ENCODE measurements around the gene RTN4IP1. TPM values are rescaled to one million over a fixed set of nuclear protein-coding genes. Genes with fewer than 3 reads are reported as not detected.

RTN4IP1 gene
- total RNA-seq, 1 experiment from 2014 or later: 11.2 TPM

DNA sequence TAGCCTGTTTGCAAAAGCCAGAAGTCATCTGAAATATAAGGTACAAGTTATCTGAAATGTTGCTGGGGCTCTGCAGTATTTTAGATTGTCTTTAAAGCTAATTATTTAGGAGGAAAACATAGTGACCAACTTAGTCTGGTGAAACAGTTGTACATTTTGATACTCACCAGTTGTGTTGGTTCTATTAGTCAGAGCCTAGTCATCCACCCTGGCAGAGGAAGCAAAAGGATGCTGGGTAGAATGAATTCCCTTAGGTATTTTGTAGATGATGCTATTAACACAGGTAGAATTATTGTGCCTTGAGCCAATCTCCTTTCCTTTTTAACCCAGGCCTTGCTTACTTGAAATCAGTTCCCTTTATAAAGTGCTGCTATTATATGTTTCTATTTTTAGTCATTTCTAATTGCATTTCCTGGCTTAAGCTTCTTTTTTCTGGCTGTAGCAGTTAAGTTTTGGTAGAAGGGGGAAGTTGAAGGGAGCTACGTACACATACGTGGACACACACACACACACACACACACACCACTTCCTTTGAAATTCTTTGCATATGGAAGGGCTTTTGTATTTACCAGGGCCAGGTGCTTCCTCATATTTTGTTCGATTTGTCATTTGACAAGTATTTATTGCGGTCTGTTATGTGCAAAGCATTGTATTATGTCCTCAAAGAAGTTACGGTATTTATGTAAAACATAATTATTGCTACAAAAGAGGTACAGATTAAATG lies 82.4 kb downstream of the RTN4IP1 start:
- no peaks in the 10 kb centered on the region for H3K27me3 Mint-ChIP-seq (ENCODE audit: insufficient read depth, unreplicated experiment)
- no peaks in the 10 kb centered on the region for H3K9me3 Mint-ChIP-seq (ENCODE audit: unreplicated experiment)
- H3K27me3 ChIP-seq (replicated peaks; ENCODE audit: control insufficient read depth, insufficient read depth, low read length): no peaks in the 10 kb centered on the region
- TF ChIP-seq, protein P1, sequence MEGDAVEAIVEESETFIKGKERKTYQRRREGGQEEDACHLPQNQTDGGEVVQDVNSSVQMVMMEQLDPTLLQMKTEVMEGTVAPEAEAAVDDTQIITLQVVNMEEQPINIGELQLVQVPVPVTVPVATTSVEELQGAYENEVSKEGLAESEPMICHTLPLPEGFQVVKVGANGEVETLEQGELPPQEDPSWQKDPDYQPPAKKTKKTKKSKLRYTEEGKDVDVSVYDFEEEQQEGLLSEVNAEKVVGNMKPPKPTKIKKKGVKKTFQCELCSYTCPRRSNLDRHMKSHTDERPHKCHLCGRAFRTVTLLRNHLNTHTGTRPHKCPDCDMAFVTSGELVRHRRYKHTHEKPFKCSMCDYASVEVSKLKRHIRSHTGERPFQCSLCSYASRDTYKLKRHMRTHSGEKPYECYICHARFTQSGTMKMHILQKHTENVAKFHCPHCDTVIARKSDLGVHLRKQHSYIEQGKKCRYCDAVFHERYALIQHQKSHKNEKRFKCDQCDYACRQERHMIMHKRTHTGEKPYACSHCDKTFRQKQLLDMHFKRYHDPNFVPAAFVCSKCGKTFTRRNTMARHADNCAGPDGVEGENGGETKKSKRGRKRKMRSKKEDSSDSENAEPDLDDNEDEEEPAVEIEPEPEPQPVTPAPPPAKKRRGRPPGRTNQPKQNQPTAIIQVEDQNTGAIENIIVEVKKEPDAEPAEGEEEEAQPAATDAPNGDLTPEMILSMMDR (IDR thresholded peaks at IDR 0.05; ENCODE audit: insufficient read depth in 1 of 2, low read depth in 1 of 2, low read length in 1 of 2, severe bottlenecking in 1 of 2, unreplicated experiment in 1 of 2): no peak
- H3K27ac Mint-ChIP-seq (ENCODE audit: unreplicated experiment): peak overlapping the region; percentile 69
- BruUV-seq (replicated peaks): no TSS peak
- H3K4me1 Mint-ChIP-seq (ENCODE audit: low read depth, unreplicated experiment): peaks cover 22% of the 10 kb centered on the region
- intact Hi-C loops (cut with micrococcal nuclease; ENCODE audit: unreplicated experiment): no loop called here
- no peak overlapping the region for H3K4me3 ChIP-seq (ENCODE audit: low read depth, low read length)
- ChIA-PET POLR2A (no interaction called here), CTCF (no interaction called here)
- H3K36me3 ChIP-seq (ENCODE audit: control insufficient read depth, insufficient read depth, low read length): no peaks in the 10 kb centered on the region
- H3K36me3 Mint-ChIP-seq (ENCODE audit: insufficient read depth, unreplicated experiment): peaks cover 9% of the 10 kb centered on the region
- no peaks in the 10 kb centered on the region for H3K9me3 ChIP-seq
- H3K4me1 ChIP-seq: peaks cover 30% of the 10 kb centered on the region
- no peak for DNase-seq
- H3K4me3 Mint-ChIP-seq (ENCODE audit: unreplicated experiment): peak overlapping the region; percentile 36

DNA sequence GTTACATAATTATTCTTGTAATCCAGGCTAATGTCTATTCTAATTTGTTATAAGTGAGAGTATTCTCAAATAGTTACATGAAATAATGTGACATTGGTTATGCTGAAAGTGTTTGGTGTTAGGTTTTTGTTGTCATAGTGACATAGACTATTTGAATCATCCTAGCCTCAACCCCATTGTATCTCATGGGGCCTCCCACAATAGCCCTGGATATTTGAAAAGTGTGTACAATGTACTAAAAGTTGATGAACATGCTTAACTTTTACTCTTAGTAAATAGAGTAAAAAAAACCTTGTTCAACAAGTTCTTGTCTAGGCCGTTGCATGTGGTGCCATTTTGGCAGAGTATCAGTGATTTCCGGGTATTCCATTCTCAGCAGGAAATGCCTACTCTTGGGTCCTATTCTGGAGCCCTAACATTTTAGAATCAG lies 83.0 kb downstream of the RTN4IP1 start:
- no peaks in the 10 kb centered on the region for H3K27me3 Mint-ChIP-seq (ENCODE audit: insufficient read depth, unreplicated experiment)
- TF ChIP-seq, protein P1 (IDR thresholded peaks at IDR 0.05; ENCODE audit: insufficient read depth in 1 of 2, low read depth in 1 of 2, low read length in 1 of 2, severe bottlenecking in 1 of 2, unreplicated experiment in 1 of 2): no peak
- H3K27ac Mint-ChIP-seq (ENCODE audit: unreplicated experiment): peak overlapping the region; percentile 69
- H3K9me3 Mint-ChIP-seq (ENCODE audit: unreplicated experiment): no peaks in the 10 kb centered on the region
- intact Hi-C loops (cut with micrococcal nuclease; ENCODE audit: unreplicated experiment): no loop called here
- H3K4me1 Mint-ChIP-seq (ENCODE audit: low read depth, unreplicated experiment): peaks cover 23% of the 10 kb centered on the region
- peaks cover 9% of the 10 kb centered on the region for H3K36me3 Mint-ChIP-seq (ENCODE audit: insufficient read depth, unreplicated experiment)
- Histone ChIP-seq H3K4me3 (ENCODE audit: low read depth, low read length) (no peak overlapping the region), H3K4me1 (peaks cover 34% of the 10 kb centered on the region), H3K36me3 (ENCODE audit: control insufficient read depth, insufficient read depth, low read length) (no peaks in the 10 kb centered on the region), H3K27me3 (replicated peaks; ENCODE audit: control insufficient read depth, insufficient read depth, low read length) (no peaks in the 10 kb centered on the region), H3K9me3 (no peaks in the 10 kb centered on the region)
- DNase-seq: no peak
- H3K4me3 Mint-ChIP-seq (ENCODE audit: unreplicated experiment): no peak overlapping the region
- no TSS peak for BruUV-seq (replicated peaks)
- ChIA-PET CTCF (no interaction called here), POLR2A (no interaction called here)

DNA sequence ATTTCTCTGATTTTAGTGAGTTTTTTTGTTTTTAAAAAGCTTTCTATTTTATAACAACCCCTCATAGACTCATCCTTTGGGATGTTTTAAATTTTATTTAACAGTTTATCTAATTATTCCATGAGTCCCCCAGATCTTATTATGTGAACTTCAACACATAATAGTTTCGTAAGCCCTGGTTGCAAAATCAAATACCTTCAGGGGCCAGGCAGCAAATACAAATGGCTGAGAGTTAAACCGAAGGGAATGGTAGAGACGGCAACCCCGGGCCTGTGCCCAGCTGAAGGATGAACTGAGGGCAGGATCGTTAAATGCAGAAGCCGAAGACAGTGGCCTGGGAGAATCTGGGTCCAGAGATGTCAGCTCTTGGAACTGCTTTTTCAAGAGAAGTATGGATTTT lies 88.4 kb downstream of the RTN4IP1 start:
- TF ChIP-seq, protein P1 (IDR thresholded peaks at IDR 0.05; ENCODE audit: insufficient read depth in 1 of 2, low read depth in 1 of 2, low read length in 1 of 2, severe bottlenecking in 1 of 2, unreplicated experiment in 1 of 2): no peak
- peak overlapping the region; percentile 49 for H3K4me3 Mint-ChIP-seq (ENCODE audit: unreplicated experiment)
- H3K4me1 ChIP-seq: peaks cover 41% of the 10 kb centered on the region
- no TSS peak for BruUV-seq (replicated peaks)
- no peak overlapping the region for H3K4me3 ChIP-seq (ENCODE audit: low read depth, low read length)
- no peaks in the 10 kb centered on the region for H3K9me3 Mint-ChIP-seq (ENCODE audit: unreplicated experiment)
- H3K27me3 Mint-ChIP-seq (ENCODE audit: insufficient read depth, unreplicated experiment): no peaks in the 10 kb centered on the region
- peaks cover 31% of the 10 kb centered on the region for H3K36me3 Mint-ChIP-seq (ENCODE audit: insufficient read depth, unreplicated experiment)
- DNase-seq: peak in 1 of 2 experiments; percentile 49
- intact Hi-C loops (cut with micrococcal nuclease; ENCODE audit: unreplicated experiment): no loop called here
- H3K9me3 ChIP-seq: no peaks in the 10 kb centered on the region
- no peaks in the 10 kb centered on the region for H3K27me3 ChIP-seq (replicated peaks; ENCODE audit: control insufficient read depth, insufficient read depth, low read length)
- H3K36me3 ChIP-seq (ENCODE audit: control insufficient read depth, insufficient read depth, low read length): no peaks in the 10 kb centered on the region
- H3K27ac Mint-ChIP-seq (ENCODE audit: unreplicated experiment): peak overlapping the region; percentile 77
- ChIA-PET POLR2A (no interaction called here), CTCF (no interaction called here)
- H3K4me1 Mint-ChIP-seq (ENCODE audit: low read depth, unreplicated experiment): peaks cover 33% of the 10 kb centered on the region
